Fibroblast of lung (primary cell): ENCODE data around the gene CCND2. TPM values are rescaled to one million over a fixed set of nuclear protein-coding genes. Genes with fewer than 3 reads are reported as not detected.

ENCODE experiments used
- DNase-seq, 2 donors: peaks; one replicate each; pipeline versions ENCODE4 v3.0.0 to v3.0.0-alpha.2; 2010; ENCODE audit warnings: low read depth in 2 of 2
- H2AFZ ChIP-seq: 2 replicates; pipeline ENCODE4 v1.5.1; 2012; ENCODE audit warnings: low read length, control low read depth, inconsistent platforms
- H3K27ac ChIP-seq: 2 replicates; pipeline ENCODE4 v1.5.1; 2011; ENCODE audit warnings: low read length, control low read depth; ENCODE audit not compliant: insufficient read depth
- H3K27me3 ChIP-seq: 2 replicates; pipeline ENCODE4 v1.5.1; 2011; ENCODE audit warnings: mild to moderate bottlenecking, low read length; ENCODE audit not compliant: control insufficient read depth, insufficient read depth
- H3K36me3 ChIP-seq: 2 replicates; pipeline ENCODE4 v1.5.1; 2011; ENCODE audit warnings: low read length; ENCODE audit not compliant: control insufficient read depth, insufficient read depth
- H3K4me1 ChIP-seq: 2 replicates; pipeline ENCODE4 v1.5.1; 2011; ENCODE audit warnings: low read length; ENCODE audit not compliant: control insufficient read depth, insufficient read depth; ENCODE audit errors: extremely low read depth
- H3K4me2 ChIP-seq: 2 replicates; pipeline ENCODE4 v1.5.1; 2011; ENCODE audit warnings: low read length, control low read depth; ENCODE audit not compliant: insufficient read depth; ENCODE audit errors: extremely low read depth
- H3K4me3 ChIP-seq, 4 experiments: fragments of 200-600 bp in 1 of 4; sonication (generic) in 1 of 4; replicated peaks in 1 of 4; 2 replicates each; pipeline ENCODE4 v1.5.1; 2011 to 2016; ENCODE audit warnings: low read length in 4 of 4, low read depth in 3 of 4, mild to moderate bottlenecking in 3 of 4, control low read depth in 2 of 4, inconsistent platforms in 1 of 4, mixed read lengths in 1 of 4; ENCODE audit not compliant: insufficient read depth in 1 of 4; ENCODE audit errors: control extremely low read depth in 1 of 4
- H3K79me2 ChIP-seq: 2 replicates; pipeline ENCODE4 v1.5.1; 2012; ENCODE audit warnings: mild to moderate bottlenecking, low read length, inconsistent platforms; ENCODE audit not compliant: control insufficient read depth, insufficient read depth
- H3K9ac ChIP-seq: 2 replicates; pipeline ENCODE4 v1.5.1; 2011; ENCODE audit warnings: mild to moderate bottlenecking, low read length, control low read depth; ENCODE audit not compliant: insufficient read depth
- H3K9me3 ChIP-seq: 2 replicates; pipeline ENCODE4 v1.5.1; 2012; ENCODE audit warnings: low read depth, low read length; ENCODE audit not compliant: control insufficient read depth, insufficient read depth
- H4K20me1 ChIP-seq: 2 replicates; pipeline ENCODE4 v1.5.1; 2011; ENCODE audit warnings: low read length; ENCODE audit not compliant: control insufficient read depth, insufficient read depth; ENCODE audit errors: extremely low read depth
- EZH2 ChIP-seq: IDR thresholded peaks from 2 replicates; pipeline ENCODE4 v1.5.1; 2012; ENCODE audit warnings: low read length, control low read depth, mild to moderate bottlenecking; ENCODE audit errors: missing control alignments
- polyA plus RNA-seq, 2 donors: library from polyadenylated mRNA; depleted of rRNA in 1 of 2; stranded (reverse) in 1 of 2; unstranded in 1 of 2; fragments of >200 nt; gene quantifications; 2 replicates each; pipeline ENCODE4 v1.2.1, GENCODE V29; 2011 to 2012; ENCODE audit warnings: missing spikeins in 1 of 2
- total RNA-seq: library from RNA; depleted of rRNA; stranded (reverse); fragments of >200 nt; gene quantifications from 2 replicates; pipeline ENCODE4 v1.2.1, GENCODE V29; 2014
- TF ChIP-seq, protein P1 (sequence below), 2 donors: IDR thresholded peaks in 1 of 2; conservative IDR thresholded peaks in 1 of 2; 1 replicate in 1 of 2; 2 replicates in 1 of 2; pipeline ENCODE4 v1.5.1; 2011 to 2012; ENCODE audit warnings: low read length in 2 of 2, control low read depth in 1 of 2, inconsistent platforms in 1 of 2, low read depth in 1 of 2, mild to moderate bottlenecking in 1 of 2

The CCND2 gene
- total and polyA plus RNA-seq, 2 donors (not counting 1 experiment from before 2014, with no cell fraction given), result 7.0 to 37.3 TPM

DNA sequence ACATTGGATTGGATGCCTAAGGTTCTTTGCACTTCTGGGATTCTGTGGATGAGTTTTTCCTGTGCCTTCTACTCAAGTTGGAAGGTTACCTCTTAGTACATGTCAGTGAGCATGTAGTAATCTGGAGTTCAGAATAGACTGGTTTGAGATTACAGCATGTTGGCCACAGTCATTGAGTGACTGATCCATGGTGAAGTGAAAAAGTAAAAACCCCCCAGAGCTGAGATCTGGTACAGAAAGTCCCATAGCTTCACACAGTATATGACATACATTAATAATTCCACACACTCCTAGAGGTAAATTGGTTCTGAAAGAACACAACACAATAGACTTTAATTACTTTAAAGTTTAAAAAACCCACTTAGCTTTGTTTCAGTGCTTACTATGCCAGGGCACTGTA is 11.9 kb upstream of the CCND2 start:
- H3K27me3 ChIP-seq, result peaks cover 17% of the 10 kb centered on the region
- TF ChIP-seq EZH2, result no peak
- TF ChIP-seq, protein P1, sequence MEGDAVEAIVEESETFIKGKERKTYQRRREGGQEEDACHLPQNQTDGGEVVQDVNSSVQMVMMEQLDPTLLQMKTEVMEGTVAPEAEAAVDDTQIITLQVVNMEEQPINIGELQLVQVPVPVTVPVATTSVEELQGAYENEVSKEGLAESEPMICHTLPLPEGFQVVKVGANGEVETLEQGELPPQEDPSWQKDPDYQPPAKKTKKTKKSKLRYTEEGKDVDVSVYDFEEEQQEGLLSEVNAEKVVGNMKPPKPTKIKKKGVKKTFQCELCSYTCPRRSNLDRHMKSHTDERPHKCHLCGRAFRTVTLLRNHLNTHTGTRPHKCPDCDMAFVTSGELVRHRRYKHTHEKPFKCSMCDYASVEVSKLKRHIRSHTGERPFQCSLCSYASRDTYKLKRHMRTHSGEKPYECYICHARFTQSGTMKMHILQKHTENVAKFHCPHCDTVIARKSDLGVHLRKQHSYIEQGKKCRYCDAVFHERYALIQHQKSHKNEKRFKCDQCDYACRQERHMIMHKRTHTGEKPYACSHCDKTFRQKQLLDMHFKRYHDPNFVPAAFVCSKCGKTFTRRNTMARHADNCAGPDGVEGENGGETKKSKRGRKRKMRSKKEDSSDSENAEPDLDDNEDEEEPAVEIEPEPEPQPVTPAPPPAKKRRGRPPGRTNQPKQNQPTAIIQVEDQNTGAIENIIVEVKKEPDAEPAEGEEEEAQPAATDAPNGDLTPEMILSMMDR (conservative IDR thresholded peaks at IDR 0.05 in 1 of 2, IDR thresholded peaks at IDR 0.05 in 1 of 2; ENCODE audit: low read depth in 1 of 2, low read length in 2 of 2), result no peak
- H3K9ac ChIP-seq, result no peak overlapping the region
- no peaks in the 10 kb centered on the region for H3K79me2 ChIP-seq
- no peaks in the 10 kb centered on the region for H3K9me3 ChIP-seq
- H4K20me1 ChIP-seq, result no peaks in the 10 kb centered on the region
- H2AFZ ChIP-seq, result no peak overlapping the region
- H3K4me1 ChIP-seq, result no peaks in the 10 kb centered on the region
- H3K4me2 ChIP-seq, result no peak overlapping the region
- H3K27ac ChIP-seq, result no peak overlapping the region
- H3K4me3 ChIP-seq, result no peak overlapping the region
- no peak for DNase-seq
- no peaks in the 10 kb centered on the region for H3K36me3 ChIP-seq

DNA sequence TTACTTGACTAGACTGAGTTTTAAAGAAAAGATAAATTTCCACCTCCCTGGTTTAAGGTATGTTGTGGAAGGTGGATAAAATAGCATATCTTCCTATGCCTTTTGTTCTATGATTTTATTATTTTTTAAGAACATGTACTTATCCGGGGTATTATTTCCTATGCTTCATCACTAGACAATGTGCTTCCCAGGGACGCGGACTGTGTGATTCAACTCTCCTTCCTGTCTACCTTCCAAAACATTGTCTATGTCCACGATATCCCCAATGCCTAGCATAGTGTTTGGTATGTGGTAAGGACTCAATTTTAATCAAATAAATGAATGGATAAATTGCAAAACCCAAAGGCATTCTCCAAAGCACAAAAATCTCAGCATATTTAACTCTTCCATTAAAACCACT is 8.3 kb upstream of the CCND2 start:
- peaks cover 43% of the 10 kb centered on the region for H3K27me3 ChIP-seq
- no peaks in the 10 kb centered on the region for H3K4me1 ChIP-seq
- H2AFZ ChIP-seq, result no peak overlapping the region
- no peak overlapping the region for H3K27ac ChIP-seq
- H3K9ac ChIP-seq, result no peak overlapping the region
- no peaks in the 10 kb centered on the region for H3K79me2 ChIP-seq
- no peak overlapping the region for H3K4me3 ChIP-seq
- DNase-seq, result no peak
- H4K20me1 ChIP-seq, result no peaks in the 10 kb centered on the region
- H3K9me3 ChIP-seq, result no peaks in the 10 kb centered on the region
- H3K4me2 ChIP-seq, result no peak overlapping the region
- TF ChIP-seq, protein P1 (conservative IDR thresholded peaks at IDR 0.05 in 1 of 2, IDR thresholded peaks at IDR 0.05 in 1 of 2; ENCODE audit: low read depth in 1 of 2, low read length in 2 of 2), result no peak
- TF ChIP-seq EZH2, result no peak
- no peaks in the 10 kb centered on the region for H3K36me3 ChIP-seq

DNA sequence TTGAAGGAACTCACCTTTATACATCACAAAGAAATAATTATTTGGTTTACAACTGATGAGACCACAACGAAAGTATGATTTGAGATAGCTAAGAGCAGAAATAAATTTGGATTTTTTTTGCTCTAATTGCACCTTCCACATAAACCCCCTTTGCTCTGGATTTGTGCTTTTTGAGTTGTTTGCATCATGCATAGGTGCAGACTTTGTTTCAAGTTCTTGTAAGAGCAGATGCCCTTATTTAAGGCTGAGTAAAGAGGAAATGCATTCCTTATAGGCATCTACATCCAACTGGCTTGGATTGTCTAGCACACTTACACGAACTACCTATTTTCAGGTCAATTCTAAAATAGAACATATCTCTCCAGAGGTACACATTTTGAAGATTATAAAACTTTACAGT is 6.6 kb upstream of the CCND2 start:
- Histone ChIP-seq H3K9me3 (no peaks in the 10 kb centered on the region), H3K9ac (no peak overlapping the region), H3K4me1 (no peaks in the 10 kb centered on the region), H4K20me1 (no peaks in the 10 kb centered on the region), H2AFZ (no peak overlapping the region), H3K4me3 (no peak overlapping the region), H3K36me3 (no peaks in the 10 kb centered on the region), H3K27ac (no peak overlapping the region), H3K79me2 (no peaks in the 10 kb centered on the region), H3K4me2 (no peak overlapping the region), H3K27me3 (peaks cover 57% of the 10 kb centered on the region)
- TF ChIP-seq, protein P1 (conservative IDR thresholded peaks at IDR 0.05 in 1 of 2, IDR thresholded peaks at IDR 0.05 in 1 of 2; ENCODE audit: low read depth in 1 of 2, low read length in 2 of 2), result no peak
- no peak for TF ChIP-seq EZH2
- no peak for DNase-seq
